H1 (cell line): ENCODE results near the gene MAGEB3.

Source experiments
- CHD1 ChIP-seq: IDR thresholded peaks from 2 replicates; pipeline ENCODE4 v1.6.1; 2012; ENCODE audit warnings: low read depth, low read length, improper control_type of control experiment
- CREB1 ChIP-seq: IDR thresholded peaks from 2 replicates; pipeline ENCODE4 v1.6.1; 2012; ENCODE audit warnings: inconsistent platforms
- EP300 ChIP-seq, 2 experiments: IDR thresholded peaks; 1 replicate in 1 of 2; 2 replicates in 1 of 2; pipeline ENCODE4 v1.6.1; 2011 to 2012; ENCODE audit warnings: low read depth in 2 of 2, low read length in 2 of 2, mild to moderate bottlenecking in 2 of 2, borderline replicate concordance in 1 of 2, inconsistent platforms in 1 of 2, moderate library complexity in 1 of 2
- JUN ChIP-seq: IDR thresholded peaks from 2 replicates; pipeline ENCODE4 v1.6.1; 2011; ENCODE audit warnings: low read depth, mild to moderate bottlenecking, improper control_type of control experiment, low read length
- POLR2A ChIP-seq, 2 experiments: IDR thresholded peaks; 1 replicate in 1 of 2; 2 replicates in 1 of 2; pipeline ENCODE4 v1.6.1; 2011; ENCODE audit warnings: low read depth in 2 of 2, low read length in 2 of 2, mild to moderate bottlenecking in 2 of 2; ENCODE audit errors: control extremely low read depth in 1 of 2
- SP1 ChIP-seq: IDR thresholded peaks from 2 replicates; pipeline ENCODE4 v1.6.1; 2011; ENCODE audit warnings: low read depth, low read length
- TEAD4 ChIP-seq: IDR thresholded peaks from 2 replicates; pipeline ENCODE4 v1.6.1; 2012; ENCODE audit warnings: low read depth, low read length, inconsistent platforms, mixed read lengths
- TF ChIP-seq, protein P1 (sequence below), 3 experiments: IDR thresholded peaks; 1 replicate in 2 of 3; 2 replicates in 1 of 3; pipeline versions ENCODE4 v1.5.1 to v1.6.1; 2011; ENCODE audit warnings: low read length in 3 of 3, mild to moderate bottlenecking in 3 of 3, inconsistent platforms in 2 of 3, low read depth in 1 of 3, moderate library complexity in 1 of 3; ENCODE audit not compliant: insufficient read depth in 1 of 3; ENCODE audit errors: control extremely low read depth in 1 of 3
- TF ChIP-seq, protein P2 (sequence below): IDR thresholded peaks from 2 replicates; pipeline ENCODE4 v1.6.1; 2011; ENCODE audit warnings: low read depth, mild to moderate bottlenecking, low read length; ENCODE audit not compliant: insufficient read depth

DNA sequence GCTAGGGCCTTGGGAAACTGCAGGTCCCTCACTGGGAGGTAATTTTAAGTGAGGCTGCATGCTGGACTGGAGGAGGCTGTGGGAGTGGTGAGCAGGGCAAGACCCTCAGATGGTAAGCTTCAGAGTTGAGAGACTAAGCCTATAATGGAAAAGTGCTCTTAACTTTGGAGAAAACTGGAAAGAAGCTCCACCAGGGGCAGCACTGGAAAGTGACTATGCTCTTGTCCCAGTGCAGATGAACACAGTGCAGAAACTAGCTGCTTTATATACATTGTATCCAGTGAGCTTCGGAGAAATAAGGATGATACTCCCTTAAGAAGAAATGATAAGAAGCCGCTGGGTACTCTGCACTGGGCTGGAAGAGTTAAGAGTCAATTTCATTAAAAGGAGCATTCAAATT, 18.3 kb upstream of the MAGEB3 start:
- no peak for TF ChIP-seq EP300 (IDR thresholded peaks at IDR 0.05; ENCODE audit: borderline replicate concordance in 1 of 2, low read depth in 2 of 2, low read length in 2 of 2)
- no peak for TF ChIP-seq CREB1
- TF ChIP-seq POLR2A (IDR thresholded peaks at IDR 0.05; ENCODE audit: control extremely low read depth in 1 of 2, low read depth in 2 of 2, low read length in 2 of 2): no peak
- TF ChIP-seq TEAD4: no peak
- TF ChIP-seq, protein P1, sequence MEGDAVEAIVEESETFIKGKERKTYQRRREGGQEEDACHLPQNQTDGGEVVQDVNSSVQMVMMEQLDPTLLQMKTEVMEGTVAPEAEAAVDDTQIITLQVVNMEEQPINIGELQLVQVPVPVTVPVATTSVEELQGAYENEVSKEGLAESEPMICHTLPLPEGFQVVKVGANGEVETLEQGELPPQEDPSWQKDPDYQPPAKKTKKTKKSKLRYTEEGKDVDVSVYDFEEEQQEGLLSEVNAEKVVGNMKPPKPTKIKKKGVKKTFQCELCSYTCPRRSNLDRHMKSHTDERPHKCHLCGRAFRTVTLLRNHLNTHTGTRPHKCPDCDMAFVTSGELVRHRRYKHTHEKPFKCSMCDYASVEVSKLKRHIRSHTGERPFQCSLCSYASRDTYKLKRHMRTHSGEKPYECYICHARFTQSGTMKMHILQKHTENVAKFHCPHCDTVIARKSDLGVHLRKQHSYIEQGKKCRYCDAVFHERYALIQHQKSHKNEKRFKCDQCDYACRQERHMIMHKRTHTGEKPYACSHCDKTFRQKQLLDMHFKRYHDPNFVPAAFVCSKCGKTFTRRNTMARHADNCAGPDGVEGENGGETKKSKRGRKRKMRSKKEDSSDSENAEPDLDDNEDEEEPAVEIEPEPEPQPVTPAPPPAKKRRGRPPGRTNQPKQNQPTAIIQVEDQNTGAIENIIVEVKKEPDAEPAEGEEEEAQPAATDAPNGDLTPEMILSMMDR (IDR thresholded peaks at IDR 0.05; ENCODE audit: control extremely low read depth in 1 of 3, insufficient read depth in 1 of 3, low read depth in 1 of 3, low read length in 3 of 3): no peak
- TF ChIP-seq JUN: no peak
- no peak for TF ChIP-seq SP1
- TF ChIP-seq, protein P2, sequence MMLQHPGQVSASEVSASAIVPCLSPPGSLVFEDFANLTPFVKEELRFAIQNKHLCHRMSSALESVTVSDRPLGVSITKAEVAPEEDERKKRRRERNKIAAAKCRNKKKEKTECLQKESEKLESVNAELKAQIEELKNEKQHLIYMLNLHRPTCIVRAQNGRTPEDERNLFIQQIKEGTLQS: no peak
- no peak for TF ChIP-seq CHD1
